GM18508 (cell line): Measurements from ENCODE around the gene VASN.

ENCODE experiments used
- ATAC-seq: cut with Tn5 transposase; IDR thresholded peaks from one replicate; pipeline ENCODE4 v1.9.1; 2021; ENCODE audit warnings: moderate number of reproducible peaks; ENCODE audit not compliant: insufficient read depth, unreplicated experiment

The VASN gene

DNA sequence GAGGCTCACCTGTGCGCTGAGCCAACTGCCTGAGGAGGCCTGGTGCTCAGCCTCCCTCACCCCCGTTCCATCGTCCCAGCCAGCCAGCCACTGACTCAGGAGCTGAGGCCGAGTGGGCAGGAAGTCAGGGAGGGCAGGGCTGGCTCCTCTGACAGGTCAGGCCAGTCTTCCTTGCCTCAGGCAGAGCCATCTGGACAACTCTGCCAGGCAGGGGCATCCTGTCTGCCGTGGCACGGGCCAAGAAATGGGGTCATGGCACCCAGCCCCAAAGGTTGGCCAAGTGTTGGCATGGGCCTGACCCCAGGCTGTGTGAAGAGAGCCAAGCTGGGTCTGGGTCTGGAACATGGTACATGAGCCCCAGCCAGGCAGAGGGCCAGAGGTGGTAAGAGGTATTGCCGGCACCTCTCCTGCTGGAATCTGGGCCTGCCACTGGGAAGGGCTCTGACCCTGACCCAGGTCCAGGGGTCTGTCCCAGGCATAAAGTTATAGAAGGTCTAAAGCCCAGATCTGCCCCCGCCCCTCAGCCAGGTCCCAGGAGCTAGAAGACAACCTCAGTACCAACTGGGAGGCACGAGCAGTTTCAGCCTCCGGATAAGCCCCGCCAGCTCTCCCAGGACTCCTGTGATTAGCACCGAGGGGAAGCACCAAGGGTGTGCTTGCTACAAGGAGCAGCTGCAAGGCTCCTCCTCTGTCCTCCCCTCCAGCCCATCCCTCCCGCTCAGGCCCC, 2.5 kb upstream of the VASN start:
- ATAC-seq: no peak

DNA sequence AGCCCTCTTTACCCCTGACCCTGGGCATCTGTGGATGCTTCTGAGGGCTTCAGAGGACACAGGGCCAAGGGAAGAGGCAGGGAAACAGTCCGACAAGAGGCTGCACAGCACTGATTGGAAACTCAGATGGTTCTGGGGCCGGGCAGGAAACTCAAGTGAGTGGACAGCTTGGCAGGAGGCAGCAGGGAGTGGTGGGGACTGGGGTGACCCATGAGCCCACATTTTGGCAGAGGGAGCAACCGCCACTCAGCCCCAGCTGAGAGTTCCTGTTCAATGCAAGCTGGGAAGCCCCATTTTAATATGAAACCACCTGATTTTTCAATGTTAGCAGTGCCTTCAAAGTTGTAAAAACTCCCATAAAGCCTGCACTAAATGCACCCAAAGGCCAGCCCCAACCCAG, 1.5 kb upstream of the VASN start:
- ATAC-seq: no peak

DNA sequence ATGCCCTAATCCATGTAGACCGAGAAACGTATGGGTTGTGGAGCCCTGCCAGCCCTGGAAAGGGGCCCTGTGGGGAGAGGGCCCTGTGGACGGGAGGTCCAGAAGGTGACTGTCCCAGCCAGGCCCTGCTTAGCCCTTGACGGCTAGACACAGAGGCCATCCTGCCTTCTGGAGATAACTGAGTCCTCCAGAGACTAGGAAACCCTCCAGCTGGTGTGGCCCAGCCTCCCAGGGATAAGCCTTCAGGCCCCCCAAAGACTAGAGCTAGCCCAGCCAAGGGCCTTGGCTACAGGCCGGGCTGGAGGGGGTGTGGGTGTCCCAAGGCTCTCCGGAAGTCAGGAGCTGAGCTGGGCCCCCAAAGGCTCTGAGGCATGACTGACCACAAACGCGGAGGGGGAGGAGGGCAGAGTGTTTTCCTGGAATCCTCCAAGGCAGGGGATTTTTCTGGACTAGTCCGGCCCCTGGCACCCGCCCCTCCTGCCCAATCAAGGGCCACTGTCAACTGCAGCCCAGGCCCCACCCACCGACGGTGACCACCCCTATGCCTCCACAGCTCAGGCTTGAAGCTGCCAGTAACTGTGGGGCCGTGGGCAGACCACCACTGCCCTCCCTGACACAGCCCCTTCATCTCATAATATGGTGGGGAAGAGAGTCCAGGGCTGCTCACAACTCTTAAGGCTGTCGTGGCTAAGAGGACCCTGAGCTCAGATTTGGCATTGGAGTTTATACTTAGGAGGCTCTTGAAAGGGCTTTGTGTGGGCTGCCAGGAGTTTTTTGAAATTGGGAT, 885 bp upstream of the VASN start:
- no peak for ATAC-seq

DNA sequence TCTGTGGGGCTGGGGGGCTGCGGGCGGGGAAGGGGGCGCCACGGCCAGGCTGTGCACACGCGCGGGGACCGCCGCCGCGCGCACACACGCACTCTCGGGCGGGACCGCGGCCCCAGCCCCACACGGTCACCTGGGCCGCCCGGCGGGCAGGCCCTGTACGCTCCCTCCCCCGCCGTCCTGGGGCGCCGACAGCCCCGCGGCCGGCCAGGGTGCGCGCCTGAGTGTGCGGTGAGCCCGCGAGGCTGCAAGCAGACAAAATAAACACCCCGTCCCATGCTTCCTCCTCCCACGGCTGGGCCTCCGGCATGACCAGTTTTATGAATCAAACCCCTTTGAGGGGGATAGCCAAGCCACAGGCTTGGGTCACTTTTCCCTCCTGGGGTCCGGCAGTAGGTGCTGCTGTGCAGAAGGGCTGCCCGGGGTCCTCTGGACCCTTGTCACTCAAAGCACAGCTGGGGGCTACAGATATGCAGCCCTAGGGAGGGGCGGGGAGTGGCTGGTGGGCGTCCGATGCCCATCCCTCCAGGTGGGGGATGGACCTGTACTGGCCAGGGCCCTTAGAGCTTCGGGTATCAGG, 441 bp downstream of the VASN start:
- ATAC-seq: no peak

DNA sequence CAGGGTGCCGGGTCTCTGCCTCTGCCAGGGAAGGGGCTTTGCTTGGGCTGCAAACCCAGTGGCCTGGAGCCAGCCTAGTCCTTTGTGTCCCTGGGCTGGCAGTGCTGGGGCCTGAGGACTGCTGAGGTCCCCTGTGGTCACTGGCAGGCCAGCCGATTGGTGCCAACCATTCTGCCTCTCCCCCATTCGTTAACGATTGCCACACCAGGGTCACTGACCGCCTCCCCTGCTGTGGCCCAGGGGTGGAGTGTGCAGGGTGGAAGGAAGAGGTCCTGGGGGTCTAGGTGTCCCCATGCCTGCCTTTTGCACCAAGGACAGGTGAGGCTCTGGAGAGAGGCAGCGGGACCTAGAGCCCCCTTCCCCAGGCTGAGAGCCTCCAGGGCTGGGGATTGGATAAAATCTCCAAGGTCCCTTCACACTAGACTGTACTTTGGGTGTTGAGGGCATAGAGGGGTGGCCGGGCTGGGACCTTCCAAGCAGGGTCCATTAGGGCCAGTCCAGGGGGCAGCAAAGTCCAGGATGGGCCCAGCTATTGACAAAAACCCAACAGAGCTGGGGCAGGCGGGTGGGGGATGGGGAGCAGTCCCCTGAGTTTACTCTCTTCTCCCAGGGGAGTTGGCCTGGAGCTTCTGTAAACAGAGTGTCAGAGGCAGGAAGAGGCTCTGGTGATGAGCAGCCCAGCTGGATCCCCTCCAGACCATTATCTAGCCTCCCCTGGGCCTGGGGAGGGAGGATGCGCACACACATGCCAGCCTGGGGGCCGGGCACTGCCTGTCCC, 1.1 kb downstream of the VASN start:
- no peak for ATAC-seq

DNA sequence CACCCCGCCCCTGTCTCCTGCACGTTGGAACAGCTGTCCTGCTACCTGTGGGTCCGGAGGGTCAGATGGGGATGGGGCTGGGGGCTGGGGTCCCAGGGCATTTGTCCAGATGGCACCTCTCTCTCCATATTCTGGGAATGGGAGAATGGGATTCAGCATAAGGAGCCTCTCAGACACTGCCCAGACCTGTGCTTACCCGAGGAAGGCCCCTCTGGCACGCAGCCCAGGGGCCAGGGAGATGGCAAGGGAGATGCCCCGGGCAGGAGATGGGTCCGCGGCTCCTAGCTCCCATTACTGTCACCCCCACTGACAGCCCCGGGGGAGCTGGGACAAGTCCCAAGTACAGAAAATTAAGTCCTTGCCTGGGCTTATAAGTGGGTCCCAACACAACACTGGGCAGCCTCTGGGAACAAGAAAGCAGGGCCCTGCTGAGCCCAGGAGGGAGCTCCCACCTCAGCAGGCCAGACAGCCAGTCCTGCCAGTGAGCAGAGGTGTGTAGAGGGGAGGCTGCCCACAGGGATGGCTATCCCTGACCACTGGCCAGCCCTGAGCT, 1.8 kb downstream of the VASN start:
- no peak for ATAC-seq

DNA sequence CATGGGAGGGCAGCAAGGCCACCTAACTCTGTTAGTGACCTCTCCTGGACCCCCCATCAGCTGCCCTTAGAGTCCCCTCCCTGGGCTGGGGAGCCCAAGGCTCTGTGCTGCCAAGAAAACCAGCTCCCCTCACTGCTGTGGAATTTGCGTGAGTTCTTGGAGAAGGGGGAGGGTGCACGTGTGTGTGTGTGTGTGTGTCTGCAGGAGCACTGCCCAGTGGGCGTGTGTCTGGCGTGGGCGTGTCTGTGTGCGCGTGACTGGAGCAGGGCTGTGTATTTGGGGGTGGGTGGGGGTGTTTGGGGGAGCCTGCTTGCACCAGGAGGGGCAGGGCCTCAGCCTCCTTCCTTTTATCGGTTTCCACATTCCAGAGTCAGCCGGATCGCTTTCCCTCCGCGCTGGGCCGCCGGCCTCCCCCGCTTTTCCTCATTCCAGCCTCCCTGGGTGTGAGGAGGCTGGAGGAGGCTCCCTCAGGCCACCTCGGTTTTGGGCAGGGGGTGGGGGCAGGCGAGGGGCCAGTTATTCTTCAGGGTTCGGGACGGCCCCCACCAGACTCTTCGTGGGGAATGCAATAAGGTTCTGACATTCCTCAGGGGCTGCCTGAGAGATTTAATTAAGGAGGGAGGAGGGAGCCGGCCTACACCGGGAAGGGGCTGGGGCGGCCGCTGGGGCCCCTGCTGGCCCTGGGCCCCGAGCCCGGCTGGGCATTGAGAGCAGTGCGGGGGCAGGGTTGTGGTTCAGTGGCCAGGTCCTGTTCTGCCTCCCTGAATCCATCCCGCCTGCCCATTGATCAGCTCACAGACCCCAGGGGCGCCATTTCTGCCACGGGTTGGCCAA, 2.5 kb downstream of the VASN start:
- ATAC-seq: no peak

DNA sequence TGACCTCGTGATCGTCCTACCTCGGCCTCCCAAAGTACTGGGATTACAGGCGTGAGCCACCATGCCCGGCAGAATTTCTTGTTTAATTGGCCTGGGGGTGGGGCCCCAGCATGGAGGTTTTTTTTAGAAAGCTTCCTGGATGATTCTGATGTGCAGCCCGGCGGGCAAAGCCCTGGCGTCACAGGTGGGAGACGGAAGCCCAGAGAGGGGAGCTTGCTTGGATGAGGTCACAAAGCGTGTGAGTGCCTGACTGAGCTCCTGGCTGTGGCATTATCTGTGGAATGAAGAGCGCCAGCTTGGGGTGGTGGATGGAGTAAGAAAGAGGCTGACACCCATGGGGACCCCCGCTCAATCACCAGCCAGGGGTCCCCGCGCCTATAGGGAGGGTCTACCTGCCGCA, 4.1 kb downstream of the VASN start:
- ATAC-seq: no peak

DNA sequence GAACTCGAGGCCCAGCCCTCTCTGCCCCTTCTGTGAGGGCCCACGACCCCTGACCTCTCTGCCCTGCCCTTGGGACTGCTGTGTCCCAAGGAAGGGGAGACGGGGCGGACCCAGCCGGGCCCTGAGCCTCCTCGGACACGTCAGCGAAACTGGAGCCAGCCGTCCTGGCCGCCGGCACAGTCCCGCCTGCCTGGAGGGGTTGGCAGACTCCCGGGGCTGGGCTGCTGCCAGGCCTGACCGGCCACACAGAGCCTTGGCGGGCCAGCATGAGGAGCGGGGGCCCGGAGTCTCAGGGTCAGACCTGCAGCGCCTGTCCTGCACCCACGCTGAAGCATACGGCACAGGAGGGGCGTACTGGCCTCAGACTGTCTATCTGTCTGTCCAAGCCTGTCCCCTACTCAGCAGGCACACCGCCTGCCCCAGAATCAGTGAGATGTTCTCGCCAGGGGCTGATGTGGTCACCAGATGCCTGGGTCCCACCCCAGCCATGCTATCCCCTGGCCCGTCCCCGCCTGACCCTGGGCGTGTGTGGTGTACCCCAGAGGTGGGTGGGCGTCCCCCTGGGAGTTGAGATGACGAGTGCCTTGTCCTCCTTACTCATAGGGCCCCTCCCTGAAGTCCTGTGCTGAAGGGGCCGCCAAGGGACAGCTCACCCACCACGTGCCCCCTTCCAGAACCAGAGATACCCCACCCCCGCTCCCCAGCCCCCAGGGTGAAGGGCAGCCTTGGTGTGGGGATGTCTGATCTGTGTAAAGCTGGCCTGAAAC, 4.7 kb downstream of the VASN start:
- ATAC-seq: no peak

DNA sequence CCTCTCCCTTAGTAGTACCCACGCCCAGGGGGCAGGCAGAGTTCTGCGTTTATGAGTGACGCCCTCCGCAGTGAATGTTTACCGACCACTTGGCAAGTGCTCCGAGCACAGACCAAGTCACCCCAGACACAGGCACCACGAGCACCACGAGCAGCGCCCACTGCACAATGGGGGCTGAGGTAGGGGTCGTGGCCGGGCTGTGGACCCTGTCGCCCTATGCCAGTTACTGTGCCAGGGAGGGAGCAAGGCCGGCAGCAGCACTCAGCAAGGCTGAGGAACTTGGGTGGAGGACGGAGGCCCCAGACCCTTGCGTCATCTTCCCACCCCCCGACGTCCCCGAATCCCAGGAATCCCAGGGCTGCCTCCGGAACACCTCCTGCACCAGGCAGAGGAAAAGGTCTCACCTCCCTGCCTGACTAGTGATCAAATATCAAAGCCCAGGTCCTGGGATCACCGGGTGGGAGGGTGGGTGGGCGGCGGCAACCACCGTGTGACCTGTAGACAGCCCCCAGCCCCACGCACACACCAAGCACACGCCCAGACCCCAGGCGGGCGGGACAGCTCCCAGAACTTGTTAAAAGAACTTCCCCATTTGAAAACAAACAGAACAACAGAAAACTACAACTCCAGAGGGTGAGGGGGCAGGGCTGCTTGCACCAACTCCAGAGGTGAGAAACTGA, 5.4 kb downstream of the VASN start:
- ATAC-seq: no peak

DNA sequence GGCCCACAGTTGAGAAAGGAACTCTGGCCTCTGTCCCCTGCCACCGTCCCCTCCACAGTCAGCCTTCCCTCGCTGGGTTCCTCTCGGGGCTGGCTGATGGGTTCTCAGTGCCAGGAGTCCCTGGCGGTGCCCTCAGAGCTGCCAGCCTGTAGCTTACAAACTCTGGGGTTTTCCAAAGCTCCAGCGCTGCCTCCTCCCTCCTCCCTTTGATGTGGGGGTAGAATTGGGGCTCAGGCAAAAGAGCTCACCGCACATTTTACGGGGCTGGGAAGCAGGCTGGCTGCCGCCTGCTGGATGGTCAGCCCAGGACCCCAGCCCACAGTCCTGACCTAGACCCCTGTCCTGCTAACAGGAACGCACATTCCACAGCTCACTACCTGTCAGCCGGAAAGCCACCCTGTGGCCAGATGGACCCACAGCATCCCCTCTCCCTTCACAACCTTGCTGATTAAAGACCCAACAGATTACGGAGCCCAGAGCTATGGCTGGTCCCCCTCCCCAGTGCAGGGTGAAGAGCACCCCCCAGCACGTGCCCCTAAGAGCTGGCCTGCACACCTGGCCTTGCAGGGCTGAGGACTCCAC, 6.0 kb downstream of the VASN start:
- no peak for ATAC-seq

DNA sequence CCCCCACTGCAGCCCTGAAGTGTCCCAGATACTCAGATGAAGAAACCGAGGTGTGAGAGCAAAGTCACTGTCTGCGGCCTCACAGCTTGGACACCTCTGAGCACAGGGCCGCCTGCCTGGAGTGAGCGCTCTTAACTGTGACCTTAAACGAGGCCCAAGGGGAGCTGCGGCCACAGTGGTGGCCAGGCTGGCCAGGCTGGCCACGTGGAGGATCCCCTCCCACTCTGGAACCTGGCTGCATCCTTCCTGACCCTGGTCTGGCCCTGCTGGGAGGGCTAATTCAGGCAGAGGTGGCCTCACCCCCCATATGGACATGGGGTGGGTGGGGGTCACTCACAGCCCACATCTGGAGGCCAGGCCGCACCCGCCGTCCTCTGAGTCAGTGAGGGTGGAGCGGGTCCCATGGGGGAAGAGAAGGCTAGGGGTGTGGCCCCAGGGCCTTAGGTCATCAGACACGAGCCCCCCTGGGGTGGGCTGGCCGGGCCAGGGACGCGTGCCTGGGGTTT, 6.6 kb downstream of the VASN start:
- ATAC-seq: no peak

DNA sequence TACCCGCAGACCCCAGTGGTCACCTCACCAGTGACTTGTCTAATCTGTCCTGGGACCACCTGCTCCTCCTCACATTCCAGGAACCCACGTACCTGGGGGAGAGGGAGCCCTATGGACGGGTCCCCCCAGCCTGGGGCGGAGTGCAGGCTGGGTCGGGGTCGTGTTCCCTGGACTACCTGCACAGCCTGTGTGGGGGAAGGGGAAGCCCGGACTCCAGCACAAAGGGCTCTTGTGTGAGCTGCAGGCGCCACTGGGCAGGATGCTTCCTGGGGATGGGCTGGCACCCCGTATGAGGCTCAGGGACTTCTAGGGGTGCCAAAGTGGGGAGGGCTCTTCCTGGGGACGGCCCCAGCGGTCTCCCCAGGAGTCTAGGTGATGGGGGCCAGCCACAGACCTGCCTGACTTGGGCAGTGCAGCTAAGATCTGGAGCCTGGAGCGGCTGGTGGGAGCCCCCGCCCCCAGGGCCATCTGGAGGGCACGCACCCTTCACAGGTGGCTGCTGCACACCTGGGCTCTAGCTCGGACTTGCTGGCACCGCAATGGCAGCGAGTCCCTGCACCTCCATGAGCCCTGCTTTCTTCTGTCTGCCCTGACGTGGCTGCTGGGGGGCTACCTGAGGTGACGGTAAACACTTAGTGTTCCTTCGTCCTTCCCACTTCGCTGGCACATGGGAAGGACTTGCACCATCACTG, 7.5 kb downstream of the VASN start:
- ATAC-seq: no peak

DNA sequence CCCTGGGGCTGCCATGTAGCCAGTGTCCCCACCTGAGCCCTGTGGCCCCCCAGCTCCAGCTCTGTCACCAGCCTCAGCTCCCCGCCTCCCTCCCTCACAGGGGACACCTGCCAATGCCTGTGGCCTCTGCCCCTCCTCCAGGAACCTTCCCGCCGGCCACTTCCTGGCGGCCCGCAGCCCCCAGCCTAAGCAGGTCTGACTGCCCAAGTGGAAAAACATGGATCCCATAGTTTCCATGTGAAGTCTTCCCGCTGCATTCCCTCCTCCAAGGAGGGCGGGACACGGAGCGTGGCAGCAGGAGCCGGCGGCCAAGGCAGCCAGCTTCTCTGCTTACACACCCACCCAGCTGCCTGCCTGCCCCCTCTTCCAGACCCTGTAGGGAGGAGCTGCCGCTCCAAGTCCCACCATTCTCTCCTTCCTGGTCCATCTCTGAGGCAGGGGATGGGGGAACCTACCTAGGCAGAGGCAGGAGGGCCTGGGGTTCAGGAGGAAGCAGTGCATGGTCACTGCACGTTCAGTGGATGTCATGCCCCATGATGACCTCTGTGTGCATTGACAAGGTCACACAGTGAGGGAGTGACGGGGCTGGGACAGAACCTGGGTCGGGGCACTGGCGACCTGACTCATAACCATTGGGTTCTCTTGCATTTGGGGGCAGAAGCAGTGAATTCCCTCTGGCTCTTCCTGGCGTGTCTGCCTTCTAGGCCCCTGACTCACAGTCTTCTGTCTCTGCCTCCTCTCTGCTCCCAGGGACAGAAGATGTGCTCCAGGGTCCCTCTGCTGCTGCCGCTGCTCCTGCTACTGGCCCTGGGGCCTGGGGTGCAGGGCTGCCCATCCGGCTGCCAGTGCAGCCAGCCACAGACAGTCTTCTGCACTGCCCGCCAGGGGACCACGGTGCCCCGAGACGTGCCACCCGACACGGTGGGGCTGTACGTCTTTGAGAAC, 8.7 kb downstream of the VASN start:
- no peak for ATAC-seq

DNA sequence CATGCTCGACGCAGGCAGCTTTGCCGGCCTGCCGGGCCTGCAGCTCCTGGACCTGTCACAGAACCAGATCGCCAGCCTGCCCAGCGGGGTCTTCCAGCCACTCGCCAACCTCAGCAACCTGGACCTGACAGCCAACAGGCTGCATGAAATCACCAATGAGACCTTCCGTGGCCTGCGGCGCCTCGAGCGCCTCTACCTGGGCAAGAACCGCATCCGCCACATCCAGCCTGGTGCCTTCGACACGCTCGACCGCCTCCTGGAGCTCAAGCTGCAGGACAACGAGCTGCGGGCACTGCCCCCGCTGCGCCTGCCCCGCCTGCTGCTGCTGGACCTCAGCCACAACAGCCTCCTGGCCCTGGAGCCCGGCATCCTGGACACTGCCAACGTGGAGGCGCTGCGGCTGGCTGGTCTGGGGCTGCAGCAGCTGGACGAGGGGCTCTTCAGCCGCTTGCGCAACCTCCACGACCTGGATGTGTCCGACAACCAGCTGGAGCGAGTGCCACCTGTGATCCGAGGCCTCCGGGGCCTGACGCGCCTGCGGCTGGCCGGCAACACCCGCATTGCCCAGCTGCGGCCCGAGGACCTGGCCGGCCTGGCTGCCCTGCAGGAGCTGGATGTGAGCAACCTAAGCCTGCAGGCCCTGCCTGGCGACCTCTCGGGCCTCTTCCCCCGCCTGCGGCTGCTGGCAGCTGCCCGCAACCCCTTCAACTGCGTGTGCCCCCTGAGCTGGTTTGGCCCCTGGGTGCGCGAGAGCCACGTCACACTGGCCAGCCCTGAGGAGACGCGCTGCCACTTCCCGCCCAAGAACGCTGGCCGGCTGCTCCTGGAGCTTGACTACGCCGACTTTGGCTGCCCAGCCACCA, 9.7 kb downstream of the VASN start:
- no peak for ATAC-seq
